HG03575 (cell line): ENCODE measurements around the gene TACR2.

Source experiments
- ATAC-seq: cut with Tn5 transposase; IDR thresholded peaks from one replicate; pipeline ENCODE4 v1.9.1; 2021; ENCODE audit not compliant: unreplicated experiment, insufficient number of reproducible peaks, low FRiP score; ENCODE audit errors: extremely low read depth

The TACR2 gene

DNA sequence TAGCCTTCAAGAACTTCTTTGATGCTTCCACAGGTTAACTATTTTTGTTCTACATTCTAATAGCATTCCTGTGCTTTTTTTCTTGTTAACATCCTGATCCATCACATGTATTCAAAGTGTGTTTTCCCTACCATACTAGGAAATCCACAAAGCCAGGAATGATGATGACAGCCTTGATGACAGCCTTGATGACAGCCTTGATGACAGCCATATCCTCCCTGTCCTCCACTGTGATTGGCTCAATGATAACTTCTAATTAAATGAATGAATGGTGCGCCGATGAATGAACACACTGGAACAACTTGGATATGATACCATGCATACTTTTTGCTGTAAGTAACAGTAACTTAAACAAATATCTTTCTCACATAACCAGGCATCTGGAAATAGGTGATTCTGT lies 8.3 kb upstream of the TACR2 start:
- no peak for ATAC-seq

DNA sequence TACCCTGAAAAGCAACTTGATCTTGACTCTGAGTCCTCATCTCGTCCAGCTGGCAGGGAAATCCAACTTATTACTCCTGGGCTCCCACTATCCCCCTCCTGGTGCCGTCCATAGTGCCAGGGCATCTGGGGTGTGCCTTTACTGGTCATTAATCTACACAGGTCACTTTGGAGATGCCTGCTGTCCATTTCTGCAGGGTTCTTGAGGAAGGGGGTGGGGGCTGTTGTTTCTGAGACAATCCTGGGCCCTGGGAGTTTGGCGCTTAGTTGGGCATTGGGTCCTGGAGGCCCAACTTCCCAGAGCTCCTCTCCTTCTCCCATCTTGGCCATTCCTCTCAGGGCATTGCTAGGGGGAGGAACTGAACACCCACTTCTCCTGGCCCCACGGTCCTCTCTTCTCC lies 6.0 kb upstream of the TACR2 start:
- no peak for ATAC-seq

DNA sequence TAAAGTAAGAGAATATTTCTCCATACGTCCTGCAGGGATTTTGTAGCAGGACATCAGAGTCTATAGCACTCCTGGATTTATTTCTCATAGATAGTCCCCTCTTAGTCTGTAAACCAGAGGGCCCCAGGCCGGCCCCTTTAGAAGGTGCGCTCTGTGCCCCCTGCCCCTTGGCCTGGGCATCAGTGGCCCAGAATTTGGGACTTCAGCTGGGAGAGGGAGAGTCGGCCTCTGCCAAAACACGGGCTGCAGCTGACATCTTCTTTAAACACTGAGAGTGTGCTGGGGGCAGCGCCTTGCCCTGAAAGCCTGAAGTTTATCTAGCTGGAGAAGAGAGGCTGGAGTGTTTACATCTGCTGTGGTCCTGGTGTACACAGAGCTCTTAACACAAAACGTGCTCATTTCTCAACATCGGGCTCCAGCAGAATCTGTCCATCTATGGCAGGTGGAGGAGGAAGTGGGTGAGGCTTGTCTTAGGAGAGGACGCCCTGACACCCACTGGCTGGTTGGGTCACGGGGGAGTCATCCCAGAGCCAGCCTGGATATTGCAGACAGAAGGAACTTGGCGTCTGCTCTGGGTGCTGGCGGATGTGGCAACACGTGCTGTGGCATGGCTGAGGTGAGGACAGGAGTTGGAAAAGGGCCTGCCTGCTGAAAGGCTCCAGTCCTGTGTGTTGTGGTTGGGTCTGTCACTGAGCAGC lies 5.0 kb upstream of the TACR2 start:
- ATAC-seq, result no peak

DNA sequence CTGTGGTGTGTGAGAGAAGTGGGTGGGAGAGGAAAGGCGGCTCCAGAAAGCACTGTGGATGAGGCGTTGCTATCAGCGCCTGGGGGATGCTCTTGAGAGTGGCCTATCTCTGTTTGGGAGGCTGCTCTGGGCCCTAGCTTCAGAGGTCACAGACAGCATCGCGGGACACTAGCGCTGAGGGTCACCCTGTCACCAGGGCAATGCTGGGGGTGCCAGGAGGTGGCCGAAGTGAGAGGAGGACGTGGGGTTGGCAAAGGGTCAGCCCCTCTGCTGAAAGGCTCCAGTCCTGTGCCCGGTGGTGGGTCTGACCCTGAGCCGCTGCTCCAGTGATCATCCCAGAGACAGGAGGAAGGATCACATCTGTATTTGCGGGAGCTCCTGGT lies 3.0 kb upstream of the TACR2 start:
- no peak for ATAC-seq

DNA sequence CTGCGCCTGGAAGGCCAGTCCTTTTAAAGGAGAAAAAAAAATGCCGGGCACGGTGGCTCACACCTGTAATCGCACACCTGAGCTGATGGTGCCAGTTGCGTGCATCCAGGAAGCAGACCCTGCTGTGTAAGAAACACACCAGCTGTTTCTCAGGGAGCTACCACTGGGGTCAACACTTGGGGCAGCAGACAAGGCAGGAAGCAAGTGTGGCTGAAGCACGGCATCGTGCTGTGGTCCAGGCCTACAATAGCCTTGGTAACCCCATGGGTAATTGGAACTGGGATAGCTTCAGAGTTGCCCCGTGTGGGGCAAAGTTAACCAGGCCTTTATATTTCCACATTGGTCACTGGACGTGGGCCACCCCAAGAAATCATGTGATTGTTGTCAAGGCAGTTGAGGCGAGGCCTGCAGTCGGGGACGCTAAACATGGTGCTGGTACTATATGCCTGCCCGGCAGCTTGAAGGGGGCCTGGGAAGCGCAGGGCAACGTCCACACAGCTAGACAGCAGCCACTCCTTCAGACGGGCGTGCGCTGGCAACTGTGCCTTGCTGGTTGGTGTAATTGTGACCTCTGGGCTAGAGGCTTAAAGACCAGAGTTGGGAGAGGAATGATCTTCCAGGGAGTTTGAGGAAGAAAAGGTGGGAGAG lies 2.5 kb upstream of the TACR2 start:
- ATAC-seq, result no peak

- no peak for ATAC-seq
Measured at GRCh38 chr10:69418052-69418752, 1.5 kb upstream of the TACR2 start.

GRCh38 chr10:69417542-69417941 lies 824 bp upstream of the TACR2 start:
- ATAC-seq, result no peak

GRCh38 chr10:69415951-69416350 lies 767 bp downstream of the TACR2 start:
- no peak for ATAC-seq

- no peak for ATAC-seq
Measured at GRCh38 chr10:69415049-69415448, 1.7 kb downstream of the TACR2 start.

DNA sequence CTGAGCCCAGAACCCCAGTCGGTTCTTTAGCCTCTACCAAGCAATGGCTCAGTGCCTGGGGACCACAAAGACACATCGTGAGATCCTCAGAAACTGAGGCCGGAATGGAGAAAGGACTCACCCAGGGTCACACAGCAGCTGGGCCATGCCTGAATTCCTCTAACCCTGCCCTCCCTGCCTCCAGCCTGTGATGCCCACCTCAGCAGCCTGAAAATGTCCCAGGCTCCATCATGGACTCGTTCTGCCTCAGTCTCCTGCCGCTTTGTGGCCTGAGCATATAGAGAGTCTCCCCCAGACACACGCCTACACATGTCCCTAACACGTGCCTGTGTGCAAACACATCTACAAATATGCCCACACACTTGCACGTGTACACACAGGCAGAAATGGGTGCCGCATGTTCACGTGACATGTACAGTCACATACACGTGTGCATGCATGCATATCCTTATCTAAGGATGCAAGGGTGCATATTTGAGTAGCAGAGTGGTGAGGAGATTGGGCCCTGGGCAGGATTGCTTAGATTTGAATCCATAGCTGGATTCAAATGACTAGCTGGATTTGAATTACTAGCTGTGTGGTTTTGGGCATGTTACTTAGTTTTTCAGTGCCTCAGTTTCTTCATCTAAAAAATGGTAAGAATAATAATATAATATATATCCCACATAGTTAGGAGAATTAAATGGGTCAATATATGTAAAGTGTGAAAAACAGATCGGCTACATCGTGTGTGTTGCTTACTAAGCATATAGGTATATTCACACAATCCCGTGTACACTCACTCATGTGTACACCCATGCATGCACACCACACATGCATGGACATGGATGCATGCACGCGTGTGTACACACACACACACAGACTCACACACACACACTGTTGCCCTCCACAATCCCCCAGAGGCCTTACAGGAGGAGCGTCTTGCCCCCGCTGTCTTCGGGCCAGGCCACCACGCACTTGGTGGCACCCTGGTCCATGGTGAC lies 2.4 kb downstream of the TACR2 start:
- no peak for ATAC-seq

- no peak for ATAC-seq
Measured at GRCh38 chr10:69413221-69413865, 3.4 kb downstream of the TACR2 start.

DNA sequence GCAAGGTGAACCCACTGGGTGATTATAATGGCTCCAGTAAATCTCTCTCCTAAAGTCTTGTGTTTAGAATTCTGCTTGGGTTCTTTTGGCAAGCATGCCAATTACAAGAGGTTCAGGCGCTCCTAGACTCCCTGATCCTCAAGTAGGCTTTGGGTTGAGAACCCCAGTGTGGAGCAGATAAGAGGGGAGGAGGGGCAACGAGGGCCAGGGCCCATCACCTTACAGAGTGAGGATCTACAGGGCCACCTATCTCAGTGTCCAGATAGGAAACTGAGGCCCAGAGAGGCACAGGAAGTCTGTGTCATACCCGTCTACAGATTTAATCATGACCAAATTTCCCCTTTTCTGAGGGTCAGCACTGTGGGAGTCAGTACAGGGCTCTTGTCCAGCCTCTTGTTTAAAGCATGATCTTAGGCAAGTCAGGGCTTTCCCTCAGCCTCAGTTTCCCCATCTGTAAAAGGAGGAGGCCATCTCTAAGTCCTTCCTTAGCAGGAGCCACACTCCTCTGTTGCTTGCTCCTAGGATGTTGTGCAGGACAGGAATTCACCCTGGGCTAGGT lies 4.4 kb downstream of the TACR2 start:
- no peak for ATAC-seq

DNA sequence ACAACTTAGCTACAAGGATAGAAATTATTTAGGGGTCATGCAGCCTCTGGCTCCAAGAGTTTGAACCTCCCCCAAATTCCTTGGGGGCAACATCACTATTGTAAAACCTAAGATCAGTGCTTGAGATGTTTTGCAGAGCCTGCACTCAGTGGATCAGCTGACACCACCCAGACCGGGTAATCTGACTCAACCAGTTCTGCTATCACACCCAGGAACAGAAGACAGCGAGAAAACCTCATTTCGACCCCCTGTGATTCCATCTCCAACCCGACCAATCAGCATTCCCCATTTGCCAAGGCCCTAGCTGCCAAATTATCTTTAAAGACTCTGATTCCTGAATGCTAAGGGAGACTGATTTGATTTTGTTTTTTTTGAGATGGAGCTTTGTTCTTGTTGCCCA lies 5.2 kb downstream of the TACR2 start:
- ATAC-seq, result no peak

DNA sequence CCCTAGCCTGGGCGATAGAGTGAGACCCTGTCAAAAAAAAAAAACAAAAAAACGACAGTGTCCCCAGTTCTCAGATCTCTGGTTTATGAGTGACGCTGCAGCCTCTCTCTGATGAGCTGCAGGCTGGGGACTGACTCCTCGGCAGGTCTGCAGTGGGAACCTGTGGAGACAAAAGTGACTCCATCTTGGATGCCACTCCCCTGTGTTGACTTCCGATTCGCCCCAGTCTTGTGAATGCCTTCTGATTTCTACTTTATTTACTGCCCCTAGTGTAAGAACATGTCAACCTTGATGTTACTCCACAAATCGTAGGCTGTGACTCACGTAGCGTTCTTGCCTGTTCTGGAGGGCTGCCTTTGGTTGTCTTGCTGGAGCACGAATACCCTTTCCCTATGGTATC lies 6.2 kb downstream of the TACR2 start:
- no peak for ATAC-seq

GRCh38 chr10:69409968-69410367 lies 6.8 kb downstream of the TACR2 start:
- ATAC-seq, result no peak

DNA sequence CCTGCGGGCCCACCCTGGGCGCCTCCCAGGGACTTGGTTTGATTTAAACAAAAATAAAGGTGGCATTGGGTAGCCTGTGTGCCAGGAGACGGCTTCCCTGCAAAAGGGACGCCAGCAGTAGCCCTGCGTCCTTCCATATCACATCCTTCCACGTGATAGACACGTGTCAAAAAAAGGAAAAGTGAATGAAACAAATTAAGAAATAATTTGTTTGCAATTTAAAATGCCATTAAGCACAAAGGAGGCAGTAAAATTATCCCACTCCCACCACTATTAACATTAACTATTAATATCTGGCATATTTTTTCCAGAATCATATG lies 7.6 kb downstream of the TACR2 start:
- no peak for ATAC-seq

DNA sequence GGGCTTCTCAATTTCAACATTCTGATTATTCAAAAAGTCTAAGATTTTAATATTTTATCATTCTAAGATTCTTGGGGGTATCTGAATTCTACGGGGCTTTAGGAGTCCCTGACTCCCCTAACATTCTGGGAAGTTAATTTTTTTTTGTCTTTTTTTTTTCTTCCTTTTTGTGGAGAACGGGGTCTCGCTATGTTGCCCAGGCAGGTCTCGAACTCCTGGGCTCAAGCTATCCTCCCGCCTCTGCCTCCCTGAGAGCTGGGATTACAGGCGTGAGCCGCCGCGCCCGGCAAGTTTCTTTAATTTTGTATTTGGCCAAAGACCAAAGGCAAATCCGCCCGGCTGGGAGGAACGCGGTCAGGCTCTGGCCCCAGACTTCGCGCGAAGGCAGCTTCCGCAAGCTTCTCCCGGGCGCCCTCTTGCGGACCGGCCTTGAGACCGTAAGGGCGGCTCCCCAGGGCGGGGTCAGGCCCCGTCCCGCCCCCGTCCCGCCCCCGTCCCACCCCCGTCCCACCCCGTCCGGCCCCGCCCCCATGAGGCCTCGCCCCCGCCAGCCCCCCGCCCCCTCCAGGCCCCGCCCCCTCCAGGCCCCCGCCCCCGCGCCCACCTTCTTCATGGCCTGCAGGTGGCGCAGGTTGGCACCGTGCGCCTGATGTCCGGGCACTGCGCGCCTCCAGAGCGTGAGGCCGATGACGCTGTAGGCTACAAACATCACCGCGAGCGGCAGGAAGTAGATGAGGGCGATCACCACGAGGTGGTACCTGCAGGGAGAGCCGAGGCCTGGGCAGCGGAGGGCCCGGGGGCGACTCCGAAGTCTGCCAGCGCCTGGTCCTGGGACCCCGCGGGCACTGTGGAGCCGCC lies 8.2 kb downstream of the TACR2 start:
- ATAC-seq, result no peak
